Fibroblast of skin of scalp (primary cell): ENCODE results near the gene TRNAU1AP.

Source experiments
- DNase-seq: peaks from one replicate; pipeline ENCODE4 v3.0.0-alpha.2; 2013

Gene TRNAU1AP

GRCh38 chr1:28613175-28613574 is 60.3 kb downstream of the TRNAU1AP start:
- DNase-seq, result no peak
